HepG2 (cell line): Measurements from ENCODE around the gene MTF1. TPM values are rescaled to one million over a fixed set of nuclear protein-coding genes. Genes with fewer than 3 reads are reported as not detected.

Source experiments
- AGO2 ChIP-seq: fragments of 200-400 bp; formaldehyde crosslinking; optimal IDR thresholded peaks from 2 replicates; pipeline ENCODE3; 2017; ENCODE audit warnings: mild to moderate bottlenecking, low read depth, low read length, moderate library complexity
- CBFB ChIP-seq: sonication (generic); formaldehyde crosslinking; IDR thresholded peaks from 2 replicates; pipeline ENCODE4 v1.4.0; 2020; ENCODE audit warnings: missing genetic modification reagents
- CBX1 ChIP-seq: IDR thresholded peaks from one replicate; pipeline ENCODE4 v1.6.1; 2016; ENCODE audit warnings: antibody characterized with exemption, low read depth
- GABPB1 ChIP-seq: IDR thresholded peaks from 2 replicates; pipeline ENCODE4 v1.6.1; 2016; ENCODE audit warnings: mild to moderate bottlenecking, missing genetic modification reagents, moderate library complexity, missing compliant biosample characterization
- HDAC1 ChIP-seq: sonication (generic); formaldehyde crosslinking; IDR thresholded peaks from 2 replicates; pipeline ENCODE4 v1.5.1; 2020; ENCODE audit warnings: mild to moderate bottlenecking, missing genetic modification reagents
- HNRNPK ChIP-seq: fragments of 200-400 bp; formaldehyde crosslinking; IDR thresholded peaks from 2 replicates; pipeline ENCODE4 v1.6.1; 2018; ENCODE audit warnings: low read length, low read depth, moderate library complexity, mild to moderate bottlenecking; ENCODE audit not compliant: poor library complexity, severe bottlenecking
- IKZF5 ChIP-seq: IDR thresholded peaks from 2 replicates; pipeline ENCODE4 v1.6.1; 2018; ENCODE audit warnings: missing genetic modification reagents, mild to moderate bottlenecking, missing compliant biosample characterization
- MAX ChIP-seq: IDR thresholded peaks from 2 replicates; pipeline ENCODE4 v1.6.1; 2012; ENCODE audit warnings: inconsistent platforms
- NFKB2 ChIP-seq: sonication (generic); formaldehyde crosslinking; IDR thresholded peaks from 2 replicates; pipeline ENCODE4 v1.4.0; 2020; ENCODE audit warnings: missing genetic modification reagents, borderline replicate concordance
- NR2C2 ChIP-seq: sonication (generic); formaldehyde crosslinking; IDR thresholded peaks from 2 replicates; pipeline ENCODE4 v1.4.0; 2020; ENCODE audit warnings: missing genetic modification reagents, mild to moderate bottlenecking, moderate library complexity, borderline replicate concordance
- PHF5A ChIP-seq: IDR thresholded peaks from one replicate; pipeline ENCODE4 v1.6.1; 2018; ENCODE audit warnings: low read depth, missing genetic modification reagents; ENCODE audit not compliant: unreplicated experiment
- POLR2A ChIP-seq, 2 experiments: IDR thresholded peaks; 2 replicates each; pipeline ENCODE4 v1.6.1; 2011; ENCODE audit warnings: low read depth in 2 of 2, low read length in 2 of 2, mild to moderate bottlenecking in 1 of 2, moderate library complexity in 1 of 2; ENCODE audit not compliant: insufficient read depth in 1 of 2
- POLR2G ChIP-seq: fragments of 200-400 bp; formaldehyde crosslinking; IDR thresholded peaks from 2 replicates; pipeline ENCODE4 v1.6.1; 2018; ENCODE audit warnings: mild to moderate bottlenecking, low read depth, low read length, moderate library complexity
- RFXAP ChIP-seq: sonication (generic); formaldehyde crosslinking; IDR thresholded peaks from 2 replicates; pipeline ENCODE4 v1.4.0; 2020; ENCODE audit warnings: missing genetic modification reagents, borderline replicate concordance
- SAFB2 ChIP-seq: sonication (generic); formaldehyde crosslinking; IDR thresholded peaks from 2 replicates; pipeline ENCODE4 v1.5.1; 2020; ENCODE audit warnings: missing genetic modification reagents, low read depth, mild to moderate bottlenecking, borderline replicate concordance
- SP2 ChIP-seq: sonication (generic); formaldehyde crosslinking; IDR thresholded peaks from 2 replicates; pipeline ENCODE4 v1.5.1; 2020; ENCODE audit warnings: mild to moderate bottlenecking, missing genetic modification reagents
- SP4 ChIP-seq: sonication (generic); formaldehyde crosslinking; IDR thresholded peaks from 2 replicates; pipeline ENCODE4 v1.8.1; 2023; ENCODE audit warnings: mild to moderate bottlenecking, missing genetic modification reagents
- TEAD3 ChIP-seq: optimal IDR thresholded peaks from 2 replicates; pipeline ENCODE3; 2016; ENCODE audit warnings: borderline replicate concordance
- TFDP1 ChIP-seq: IDR thresholded peaks from 2 replicates; pipeline ENCODE4 v1.6.1; 2016; ENCODE audit warnings: missing compliant biosample characterization, missing genetic modification reagents, borderline replicate concordance
- ZBTB21 ChIP-seq: sonication (generic); formaldehyde crosslinking; IDR thresholded peaks from 2 replicates; pipeline ENCODE4 v1.4.0; 2020; ENCODE audit warnings: missing genetic modification reagents
- ZEB1 ChIP-seq: IDR thresholded peaks from 2 replicates; pipeline ENCODE4 v1.6.1; 2012; ENCODE audit warnings: mild to moderate bottlenecking, low read depth, inconsistent platforms; ENCODE audit not compliant: insufficient replicate concordance
- ZMYM2 ChIP-seq: sonication (generic); formaldehyde crosslinking; IDR thresholded peaks from 2 replicates; pipeline ENCODE4 v1.8.0; 2022; ENCODE audit warnings: mild to moderate bottlenecking, missing genetic modification reagents
- ZNF12 ChIP-seq: sonication (generic); formaldehyde crosslinking; IDR thresholded peaks from 2 replicates; pipeline ENCODE4 v1.5.0; 2020; ENCODE audit warnings: missing genetic modification reagents
- ZNF121 ChIP-seq: sonication (generic); formaldehyde crosslinking; IDR thresholded peaks from 2 replicates; pipeline ENCODE4 v1.5.0; 2020; ENCODE audit warnings: mild to moderate bottlenecking, missing genetic modification reagents
- ZNF24 ChIP-seq: fragments of 450-650 bp; IDR thresholded peaks from 2 replicates; pipeline ENCODE4 v1.6.1; 2017; ENCODE audit warnings: antibody characterized with exemption, mild to moderate bottlenecking
- ZNF282 ChIP-seq: fragments of 450-650 bp; IDR thresholded peaks from 2 replicates; pipeline ENCODE4 v1.6.1; 2018; ENCODE audit not compliant: partially characterized antibody
- ZNF382 ChIP-seq: sonication (generic); formaldehyde crosslinking; IDR thresholded peaks from 2 replicates; pipeline ENCODE4 v1.5.0; 2020; ENCODE audit warnings: missing genetic modification reagents, mild to moderate bottlenecking, borderline replicate concordance
- ZNF414 ChIP-seq: sonication (generic); formaldehyde crosslinking; IDR thresholded peaks from 2 replicates; pipeline ENCODE4 v1.5.0; 2020; ENCODE audit warnings: missing genetic modification reagents
- ZNF558 ChIP-seq: sonication (generic); formaldehyde crosslinking; IDR thresholded peaks from 2 replicates; pipeline ENCODE4 v1.9.0; 2022; ENCODE audit warnings: mild to moderate bottlenecking, missing genetic modification reagents, borderline replicate concordance
- polyA plus RNA-seq, 8 experiments: library from polyadenylated mRNA; depleted of rRNA in 3 of 8; stranded (reverse) in 7 of 8; unstranded in 1 of 8; fragments of >200 nt; fragmentation: Illumina TruSeq in 4 of 8; extraction: Trizol in 4 of 8; gene quantifications; 2 replicates each; pipeline versions ENCODE4 v1.2.1 to v1.2.3, GENCODE V29; 2011 to 2016; ENCODE audit warnings: low read depth in 4 of 8, missing spikeins in 1 of 8, mixed read lengths in 1 of 8; ENCODE audit not compliant: insufficient read depth in 1 of 8
- total RNA-seq, 5 experiments: library from RNA; depleted of rRNA; stranded (reverse); fragments of >200 nt; fragmentation: Illumina TruSeq; extraction: Trizol; gene quantifications; 2 replicates each; pipeline ENCODE4 v1.2.3, GENCODE V29; 2016; ENCODE audit warnings: low read depth in 1 of 5

The MTF1 gene
- total and polyA plus RNA-seq, 2 of the 13 experiments (the other 11 are each of a cell fraction or from before 2014, with no cell fraction given): 2.4 to 3.3 TPM

- TF ChIP-seq HNRNPK: peak; percentile 44
- peak; percentile 64 for TF ChIP-seq HDAC1 (CRISPR knock-in tag)
- no peak for TF ChIP-seq CBX1
- 0 out of 2 replicates have a peak, but pooled peaks have one; percentile 32 for TF ChIP-seq CBFB (CRISPR knock-in tag)
- TF ChIP-seq NR2C2 (CRISPR knock-in tag): 0 out of 2 replicates have a peak, but pooled peaks have one; percentile 37
- TF ChIP-seq POLR2G: peak; percentile 91
- TF ChIP-seq ZBTB21 (CRISPR knock-in tag): no peak
- TF ChIP-seq ZNF24: no peak
- TF ChIP-seq ZEB1: peak; percentile 24
- TF ChIP-seq PHF5A: no peak
- 0 out of 2 replicates have a peak, but pooled peaks have one; percentile 20 for TF ChIP-seq TFDP1
- TF ChIP-seq AGO2: peak; percentile 89
- TF ChIP-seq ZNF12: no peak
- TF ChIP-seq ZNF558 (CRISPR knock-in tag): no peak
- peak; percentile 53 for TF ChIP-seq SP4 (CRISPR knock-in tag)
- no peak for TF ChIP-seq SAFB2 (CRISPR knock-in tag)
- TF ChIP-seq TEAD3 (CRISPR knock-in tag): peak; percentile 90
- TF ChIP-seq ZMYM2: no peak
- TF ChIP-seq ZNF121 (CRISPR knock-in tag): no peak
- TF ChIP-seq ZNF382 (CRISPR knock-in tag): no peak
- peak; percentile 86 for TF ChIP-seq MAX
- TF ChIP-seq SP2 (CRISPR knock-in tag): peak; percentile 77
- peak; percentile 93 for TF ChIP-seq GABPB1
- peak; percentile 86 to 89 for TF ChIP-seq POLR2A (IDR thresholded peaks at IDR 0.05; ENCODE audit: insufficient read depth in 1 of 2, low read depth in 2 of 2, low read length in 2 of 2)
- 0 out of 2 replicates have a peak, but pooled peaks have one; percentile 20 for TF ChIP-seq ZNF414
- TF ChIP-seq IKZF5 (CRISPR knock-in tag): no peak
- TF ChIP-seq NFKB2 (CRISPR knock-in tag): no peak
- no peak for TF ChIP-seq ZNF282
- no peak for TF ChIP-seq RFXAP (CRISPR knock-in tag)
These were observed 51.6 kb downstream of the MTF1 start, which contains the start of the genes C1orf122 and YRDC (continued) for GRCh38 chr1:37807555-37808368.
